ENCODE measurements around the gene IGFN1. TPM values are rescaled to one million over a fixed set of nuclear protein-coding genes. Genes with fewer than 3 reads are reported as not detected.

IGFN1 gene
- 0.05 and 0.16 TPM in 2 replicates for total RNA-seq (2011; cell fraction: chromatin; rRNA removed; ENCODE audit: low replicate concordance)
- total RNA-seq (2011; cell fraction: nucleolus; rRNA removed) = not detected in 2 replicates
- not detected in 2 replicates for total RNA-seq (2011; cell fraction: nucleoplasm; rRNA removed)
- total RNA-seq (2014; rRNA removed) = not detected in 2 replicates
- not detected in 2 replicates for total RNA-seq (2014; rRNA removed; fragmentation: Illumina TruSeq; extraction: Trizol)
- total RNA-seq (2015; rRNA removed; fragmentation: Illumina TruSeq; extraction: Trizol) = not detected in 2 replicates
- total RNA-seq (2021) = not detected in 2 replicates
- polyA plus RNA-seq (2011; rRNA removed) = not detected in 2 replicates
- not detected in 2 replicates for polyA plus RNA-seq (2011; cell fraction: cytosol; rRNA removed)
- polyA plus RNA-seq (2011; cell fraction: nucleus; rRNA removed) = 0.06 TPM in 1 of 2 replicates, not detected in the other
- polyA plus RNA-seq (2012) = 0.03 and 0.17 TPM in 2 replicates
- polyA plus RNA-seq (2014; fragmentation: Illumina TruSeq; extraction: Trizol) = not detected in 2 replicates
- polyA plus RNA-seq (2014; fragmentation: Nextera tagmentation; extraction: Ambion mirVana) = not detected
- 0.04 TPM in 1 of 2 replicates, not detected in the other for polyA plus RNA-seq (2014; rRNA removed)
- polyA minus RNA-seq (2011; rRNA and poly(A)+ RNA removed) = not detected in 2 replicates
- not detected in 2 replicates for polyA minus RNA-seq (2011; cell fraction: cytosol; rRNA and poly(A)+ RNA removed)
- 0.11 TPM in 1 of 2 replicates, not detected in the other for polyA minus RNA-seq (2011; cell fraction: nucleus; rRNA and poly(A)+ RNA removed)
- Bru-seq, nascent RNA = percentile 3 among the genes with signal in this experiment
- BruChase-seq, experiment 1, labeled RNA remaining after a 2-hour chase = percentile 5 among the genes with signal in this experiment
- percentile 5 among the genes with signal in this experiment for BruChase-seq, experiment 2, labeled RNA remaining after a 6-hour chase
- long read RNA-seq, experiment 1 = 0 reads
- long read RNA-seq, experiment 2 = 0 reads
- long read RNA-seq, experiment 3 = 0 reads

DNA sequence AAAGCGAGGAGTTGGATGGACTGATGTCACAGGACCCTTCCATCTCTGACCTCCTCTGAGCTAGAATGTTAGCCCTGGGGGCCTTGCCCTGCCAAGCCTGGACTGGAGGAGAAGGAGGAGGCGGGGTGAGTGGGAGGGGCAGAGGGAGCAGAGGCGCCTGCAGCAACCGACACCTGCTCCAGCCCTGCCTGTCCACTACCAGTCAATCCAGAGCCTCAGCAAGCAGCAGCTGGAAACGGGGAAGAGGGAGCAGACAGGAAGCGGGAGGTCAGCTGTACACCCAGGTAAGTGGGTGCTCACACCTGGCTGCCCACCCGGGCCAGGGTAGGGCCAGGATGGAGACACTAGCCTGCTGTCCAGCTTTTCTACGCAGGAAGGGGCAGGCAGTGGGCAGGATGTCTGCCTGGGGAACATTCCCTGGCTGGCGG is at the start of gene IGFN1:
Gene IGFN1 (plus strand): TSS at position 201 of the 428 bp plus-strand sequence. CDS start 2,470 bp downstream, outside the sequence.
- Histone ChIP-seq H3K79me2 (ENCODE audit: control insufficient read depth, insufficient read depth, low read length) (no peaks in the 10 kb centered on the region), H2AFZ (ENCODE audit: low read depth, low read length) (no peak within 1 kb of the TSS), H3K36me3 (ENCODE audit: control insufficient read depth, insufficient read depth, low read length) (no peaks in the 10 kb centered on the region), H3K4me2 (ENCODE audit: insufficient read depth, low read length) (no peak within 1 kb of the TSS), H3K4me3 (no peak within 1 kb of the TSS), H3K9me3 (replicated peaks; ENCODE audit: control insufficient read depth, insufficient read depth, low read depth, low read length) (no peaks in the 10 kb centered on the region), H3K27ac (ENCODE audit: extremely low read depth, low read depth, low read length) (no peak within 1 kb of the TSS), H3K9ac (ENCODE audit: insufficient read depth in 1 of 2, low read depth in 2 of 2, low read length in 2 of 2) (no peak within 1 kb of the TSS), H3K4me1 (replicated peaks in 1 of 2; ENCODE audit: control insufficient read depth in 2 of 2, insufficient read depth in 2 of 2, low read length in 2 of 2) (peaks cover 0 to 6% of the 10 kb centered on the region in 2 experiments; a peak in 2 of 5 replicates), H4K20me1 (replicated peaks; ENCODE audit: control insufficient read depth, insufficient read depth, low read length) (0 out of 2 replicates have a peak, but pooled peaks cover 4% of the 10 kb centered on the region), H3K27me3 (ENCODE audit: control insufficient read depth in 2 of 2, insufficient read depth in 2 of 2, low read length in 2 of 2) (peaks cover 37 to 79% of the 10 kb centered on the region in 2 experiments), H3K9me1 (ENCODE audit: control insufficient read depth, insufficient read depth, low read length) (no peaks in the 10 kb centered on the region)
- intact Hi-C loops (cut with micrococcal nuclease) = no loop called here
- FAIRE-seq (no peak), DNase-seq (ENCODE audit: extremely low read depth in 1 of 4, low spot score in 3 of 4) (peak in 1 of 4 experiments; percentile 20), ATAC-seq (peak; percentile 63)
- 3% methylated on average over 9 of the region's 9 CpGs for WGBS (ENCODE audit: insufficient coverage, low coverage, missing lambda C conversion rate)
- no TSS peak for BruUV-seq (replicated peaks)
- POLR2A ChIA-PET = interaction anchor here (0.9 kb wide), 3 partner anchors 13 to 20 kb away, joined by 3 to 5 read pairs (median 3); no protein-coding TSS in a partner anchor
- CTCF ChIA-PET (ENCODE audit: low intra/inter-chr PET ratio) = no interaction called here
- in situ Hi-C loops (cut with MboI) = no loop called here
- TF ChIP-seq POU5F1 (IDR thresholded peaks at IDR 0.05; ENCODE audit: borderline replicate concordance, low read depth, low read length, partially characterized antibody) (no peak), ZNF79 (CRISPR knock-in tag; IDR thresholded peaks at IDR 0.05; ENCODE audit: low read depth) (no peak), TOE1 (IDR thresholded peaks at IDR 0.05; ENCODE audit: borderline replicate concordance) (no peak), TOE1 (CRISPR knock-in tag; IDR thresholded peaks at IDR 0.05; ENCODE audit: borderline replicate concordance, low read depth) (no peak), MTA1 (IDR thresholded peaks at IDR 0.05; ENCODE audit: borderline replicate concordance) (no peak), ADNP (tag; IDR thresholded peaks at IDR 0.05) (no peak), ZFP30 (CRISPR knock-in tag; IDR thresholded peaks at IDR 0.05; ENCODE audit: borderline replicate concordance) (no peak), ZFP91 (CRISPR knock-in tag; IDR thresholded peaks at IDR 0.05) (no peak), TCFL5 (CRISPR knock-in tag; conservative IDR thresholded peaks at IDR 0.05) (no peak), NFATC3 (IDR thresholded peaks at IDR 0.05) (no peak), CHD4 (IDR thresholded peaks at IDR 0.05; ENCODE audit: insufficient read depth, insufficient replicate concordance, low read depth, low read length, poor library complexity, severe bottlenecking) (no peak), CBX5 (IDR thresholded peaks at IDR 0.05; ENCODE audit: borderline replicate concordance, low read depth) (no peak), BCOR (IDR thresholded peaks at IDR 0.05) (no peak), PTBP1 (IDR thresholded peaks at IDR 0.05; ENCODE audit: low read depth, low read length) (no peak)
- TF ChIP-seq, protein P1, sequence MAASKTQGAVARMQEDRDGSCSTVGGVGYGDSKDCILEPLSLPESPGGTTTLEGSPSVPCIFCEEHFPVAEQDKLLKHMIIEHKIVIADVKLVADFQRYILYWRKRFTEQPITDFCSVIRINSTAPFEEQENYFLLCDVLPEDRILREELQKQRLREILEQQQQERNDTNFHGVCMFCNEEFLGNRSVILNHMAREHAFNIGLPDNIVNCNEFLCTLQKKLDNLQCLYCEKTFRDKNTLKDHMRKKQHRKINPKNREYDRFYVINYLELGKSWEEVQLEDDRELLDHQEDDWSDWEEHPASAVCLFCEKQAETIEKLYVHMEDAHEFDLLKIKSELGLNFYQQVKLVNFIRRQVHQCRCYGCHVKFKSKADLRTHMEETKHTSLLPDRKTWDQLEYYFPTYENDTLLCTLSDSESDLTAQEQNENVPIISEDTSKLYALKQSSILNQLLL (CRISPR knock-in tag; IDR thresholded peaks at IDR 0.05; ENCODE audit: borderline replicate concordance) = no peak
- TF ChIP-seq, protein P2, sequence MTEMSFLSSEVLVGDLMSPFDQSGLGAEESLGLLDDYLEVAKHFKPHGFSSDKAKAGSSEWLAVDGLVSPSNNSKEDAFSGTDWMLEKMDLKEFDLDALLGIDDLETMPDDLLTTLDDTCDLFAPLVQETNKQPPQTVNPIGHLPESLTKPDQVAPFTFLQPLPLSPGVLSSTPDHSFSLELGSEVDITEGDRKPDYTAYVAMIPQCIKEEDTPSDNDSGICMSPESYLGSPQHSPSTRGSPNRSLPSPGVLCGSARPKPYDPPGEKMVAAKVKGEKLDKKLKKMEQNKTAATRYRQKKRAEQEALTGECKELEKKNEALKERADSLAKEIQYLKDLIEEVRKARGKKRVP (CRISPR knock-in tag; IDR thresholded peaks at IDR 0.05) = no peak

Data from K562 (cell line).